GM13977 (cell line): ENCODE measurements around the gene ZNF677.
"Not testable (repeated sequence)": the region's sequence is repeated elsewhere in the genome, so short reads cannot be mapped to it uniquely, and the experiment has no call there.

Experiments
- DNase-seq: peaks from one replicate; pipeline ENCODE4 v3.0.0; 2012; ENCODE audit warnings: low spot score
- in situ Hi-C: fragments of 300-500 bp; cut with MboI; formaldehyde crosslinking; loops from one replicate; pipeline ENCODE4 v1.12.0; 2022; ENCODE audit warnings: low sequenced_read_pairs, low pct_unique_long_range_greater_than_20kb, mixed read lengths, inconsistent platforms; ENCODE audit not compliant: unreplicated experiment
- TF ChIP-seq, protein P1 (sequence below): IDR thresholded peaks from 2 replicates; pipeline ENCODE4 v1.5.1; 2012; ENCODE audit warnings: mild to moderate bottlenecking, control low read depth; ENCODE audit not compliant: insufficient read depth; ENCODE audit errors: extremely low read depth, missing control alignments

The ZNF677 gene

GRCh38 chr19:53212703-53213320 lies 41.9 kb downstream of the ZNF677 start:
- in situ Hi-C loops, result no loop called here
- TF ChIP-seq, protein P1, sequence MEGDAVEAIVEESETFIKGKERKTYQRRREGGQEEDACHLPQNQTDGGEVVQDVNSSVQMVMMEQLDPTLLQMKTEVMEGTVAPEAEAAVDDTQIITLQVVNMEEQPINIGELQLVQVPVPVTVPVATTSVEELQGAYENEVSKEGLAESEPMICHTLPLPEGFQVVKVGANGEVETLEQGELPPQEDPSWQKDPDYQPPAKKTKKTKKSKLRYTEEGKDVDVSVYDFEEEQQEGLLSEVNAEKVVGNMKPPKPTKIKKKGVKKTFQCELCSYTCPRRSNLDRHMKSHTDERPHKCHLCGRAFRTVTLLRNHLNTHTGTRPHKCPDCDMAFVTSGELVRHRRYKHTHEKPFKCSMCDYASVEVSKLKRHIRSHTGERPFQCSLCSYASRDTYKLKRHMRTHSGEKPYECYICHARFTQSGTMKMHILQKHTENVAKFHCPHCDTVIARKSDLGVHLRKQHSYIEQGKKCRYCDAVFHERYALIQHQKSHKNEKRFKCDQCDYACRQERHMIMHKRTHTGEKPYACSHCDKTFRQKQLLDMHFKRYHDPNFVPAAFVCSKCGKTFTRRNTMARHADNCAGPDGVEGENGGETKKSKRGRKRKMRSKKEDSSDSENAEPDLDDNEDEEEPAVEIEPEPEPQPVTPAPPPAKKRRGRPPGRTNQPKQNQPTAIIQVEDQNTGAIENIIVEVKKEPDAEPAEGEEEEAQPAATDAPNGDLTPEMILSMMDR, result no peak
- DNase-seq, result no peak

- DNase-seq, in situ Hi-C loops: not testable (repeated sequence)
These were observed 43.1 kb downstream of the ZNF677 start for GRCh38 chr19:53211554-53211953.

GRCh38 chr19:53196777-53197396 lies 57.8 kb downstream of the ZNF677 start:
- TF ChIP-seq, protein P1, result no peak
- in situ Hi-C loops, result no loop called here
- DNase-seq, result peak; percentile 99

- peak; percentile 70 for DNase-seq
- in situ Hi-C loops, result no loop called here
- TF ChIP-seq, protein P1, result peak; percentile 94
These were observed 59.3 kb downstream of the ZNF677 start for GRCh38 chr19:53195265-53195903.

- no peak for DNase-seq
- in situ Hi-C loops, result no loop called here
- TF ChIP-seq, protein P1, result no peak
These were observed 61.0 kb downstream of the ZNF677 start for GRCh38 chr19:53193535-53194222.

GRCh38 chr19:53192771-53193534 lies 61.7 kb downstream of the ZNF677 start, which contains the start of gene ZNF665:
ZNF665 (minus strand) TSS chr19:53193358; CDS start chr19:53182898, 10,460 bp downstream.
- in situ Hi-C loops, result no loop called here
- DNase-seq, result peak; percentile 83
- TF ChIP-seq, protein P1, result no peak
